Measurements from ENCODE around the gene EDNRB.

Gene EDNRB

GRCh38 chr13:77903435-77903834 lies 15.2 kb downstream of the EDNRB start:
- H2AFZ ChIP-seq (ENCODE audit: low read length), result no peak overlapping the region
- no peaks in the 10 kb centered on the region for H3K36me3 ChIP-seq (replicated peaks; ENCODE audit: insufficient read depth, low read length)
- no peak overlapping the region for H3K9ac ChIP-seq (ENCODE audit: low read length)
- H3F3A ChIP-seq (ENCODE audit: insufficient read depth, low read length), result no peaks in the 10 kb centered on the region
- H3K27ac ChIP-seq (ENCODE audit: low read length), result no peak overlapping the region
- no peak for DNase-seq
- no peaks in the 10 kb centered on the region for H3K79me2 ChIP-seq (ENCODE audit: low read length)
- no peak overlapping the region for H3K4me3 ChIP-seq (ENCODE audit: low read length)
- H3K27me3 ChIP-seq (replicated peaks; ENCODE audit: insufficient read depth, low read length), result no peaks in the 10 kb centered on the region
- H3K4me1 ChIP-seq (ENCODE audit: low read length), result no peaks in the 10 kb centered on the region
- TF ChIP-seq EZH2phosphoT487 (IDR thresholded peaks at IDR 0.05; ENCODE audit: low read length) (no peak), CTCF (IDR thresholded peaks at IDR 0.05; ENCODE audit: low read length) (no peak), EZH2 (optimal IDR thresholded peaks at IDR 0.05; ENCODE audit: low read depth, low read length) (no peak)
- no peaks in the 10 kb centered on the region for H3K9me3 ChIP-seq (replicated peaks; ENCODE audit: insufficient read depth, low read length)
- H4K20me1 ChIP-seq (ENCODE audit: insufficient read depth, low read length), result no peaks in the 10 kb centered on the region
- no peaks in the 10 kb centered on the region for H3K9me2 ChIP-seq (replicated peaks; ENCODE audit: insufficient read depth, low read length)
- no peak overlapping the region for H3K4me2 ChIP-seq (ENCODE audit: low read depth, low read length)

GRCh38 chr13:77902319-77902963 lies 16.2 kb downstream of the EDNRB start:
- Histone ChIP-seq H3K79me2 (ENCODE audit: low read length) (no peaks in the 10 kb centered on the region), H4K20me1 (ENCODE audit: insufficient read depth, low read length) (no peaks in the 10 kb centered on the region), H3K9me3 (replicated peaks; ENCODE audit: insufficient read depth, low read length) (no peaks in the 10 kb centered on the region), H2AFZ (ENCODE audit: low read length) (no peak overlapping the region), H3K4me3 (ENCODE audit: low read length) (no peak overlapping the region), H3F3A (ENCODE audit: insufficient read depth, low read length) (no peaks in the 10 kb centered on the region), H3K9ac (ENCODE audit: low read length) (no peak overlapping the region), H3K4me1 (ENCODE audit: low read length) (no peaks in the 10 kb centered on the region), H3K36me3 (replicated peaks; ENCODE audit: insufficient read depth, low read length) (no peaks in the 10 kb centered on the region), H3K4me2 (ENCODE audit: low read depth, low read length) (no peak overlapping the region), H3K27ac (ENCODE audit: low read length) (no peak overlapping the region), H3K9me2 (replicated peaks; ENCODE audit: insufficient read depth, low read length) (no peaks in the 10 kb centered on the region), H3K27me3 (replicated peaks; ENCODE audit: insufficient read depth, low read length) (no peaks in the 10 kb centered on the region)
- no peak for DNase-seq
- no peak for TF ChIP-seq EZH2 (optimal IDR thresholded peaks at IDR 0.05; ENCODE audit: low read depth, low read length)
- no peak for TF ChIP-seq CTCF (IDR thresholded peaks at IDR 0.05; ENCODE audit: low read length)
- no peak for TF ChIP-seq EZH2phosphoT487 (IDR thresholded peaks at IDR 0.05; ENCODE audit: low read length)

- Histone ChIP-seq H3K9me2 (replicated peaks; ENCODE audit: insufficient read depth, low read length) (no peaks in the 10 kb centered on the region), H3F3A (ENCODE audit: insufficient read depth, low read length) (no peaks in the 10 kb centered on the region), H3K9ac (ENCODE audit: low read length) (no peak overlapping the region), H3K4me2 (ENCODE audit: low read depth, low read length) (0 out of 2 replicates have a peak overlapping the region, but pooled peaks have one; percentile 1), H3K9me3 (replicated peaks; ENCODE audit: insufficient read depth, low read length) (no peaks in the 10 kb centered on the region), H3K4me1 (ENCODE audit: low read length) (no peaks in the 10 kb centered on the region), H2AFZ (ENCODE audit: low read length) (no peak overlapping the region), H4K20me1 (ENCODE audit: insufficient read depth, low read length) (no peaks in the 10 kb centered on the region), H3K79me2 (ENCODE audit: low read length) (no peaks in the 10 kb centered on the region), H3K4me3 (ENCODE audit: low read length) (no peak overlapping the region), H3K36me3 (replicated peaks; ENCODE audit: insufficient read depth, low read length) (no peaks in the 10 kb centered on the region), H3K27me3 (replicated peaks; ENCODE audit: insufficient read depth, low read length) (no peaks in the 10 kb centered on the region), H3K27ac (ENCODE audit: low read length) (no peak overlapping the region)
- DNase-seq, result no peak
- no peak for TF ChIP-seq CTCF (IDR thresholded peaks at IDR 0.05; ENCODE audit: low read length)
- TF ChIP-seq EZH2phosphoT487 (IDR thresholded peaks at IDR 0.05; ENCODE audit: low read length), result no peak
- no peak for TF ChIP-seq EZH2 (optimal IDR thresholded peaks at IDR 0.05; ENCODE audit: low read depth, low read length)
Measured at GRCh38 chr13:77898097-77898496, 20.5 kb downstream of the EDNRB start.

Measured in MM.1S (cell line).